Fibroblast of villous mesenchyme (primary cell): Measurements from ENCODE around the gene PRKN. TPM values are rescaled to one million over a fixed set of nuclear protein-coding genes. Genes with fewer than 3 reads are reported as not detected.

Experiments used
- DNase-seq: peaks from one replicate; pipeline ENCODE4 v3.0.0-alpha.2; 2010; ENCODE audit warnings: low read depth
- H3K4me3 ChIP-seq: 2 replicates; pipeline ENCODE4 v1.5.1; 2011; ENCODE audit warnings: low read depth, mild to moderate bottlenecking, low read length
- total RNA-seq: library from RNA; depleted of rRNA; stranded (reverse); fragments of >200 nt; gene quantifications from 2 replicates; pipeline ENCODE4 v1.2.3, GENCODE V29; 2012
- TF ChIP-seq, protein P1 (sequence below): IDR thresholded peaks from 2 replicates; pipeline ENCODE4 v1.5.1; 2012; ENCODE audit warnings: low read depth, mild to moderate bottlenecking, low read length; ENCODE audit not compliant: insufficient read depth

The PRKN gene
- total RNA-seq, 1 donor, result 2.2 TPM

DNA sequence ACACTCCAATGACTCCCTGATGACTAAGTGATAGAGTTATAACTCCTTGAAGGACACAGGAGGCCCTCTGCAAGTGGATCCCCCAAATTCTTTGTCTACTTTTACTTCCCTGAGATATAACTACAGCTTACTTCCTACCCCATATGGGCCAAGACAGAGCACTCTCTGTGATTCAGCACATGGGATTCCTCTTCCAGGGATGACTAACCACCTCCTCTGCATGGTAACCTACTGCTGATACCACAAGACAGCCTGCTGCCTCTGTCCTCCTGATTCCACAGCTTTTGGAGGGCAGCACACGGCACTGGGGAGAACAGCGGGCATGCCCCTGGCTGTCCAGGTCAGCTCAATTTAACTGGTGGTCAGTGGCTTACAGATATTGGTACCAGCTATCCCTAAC is 778.0 kb downstream of the PRKN start:
- DNase-seq, result no peak
- TF ChIP-seq, protein P1, sequence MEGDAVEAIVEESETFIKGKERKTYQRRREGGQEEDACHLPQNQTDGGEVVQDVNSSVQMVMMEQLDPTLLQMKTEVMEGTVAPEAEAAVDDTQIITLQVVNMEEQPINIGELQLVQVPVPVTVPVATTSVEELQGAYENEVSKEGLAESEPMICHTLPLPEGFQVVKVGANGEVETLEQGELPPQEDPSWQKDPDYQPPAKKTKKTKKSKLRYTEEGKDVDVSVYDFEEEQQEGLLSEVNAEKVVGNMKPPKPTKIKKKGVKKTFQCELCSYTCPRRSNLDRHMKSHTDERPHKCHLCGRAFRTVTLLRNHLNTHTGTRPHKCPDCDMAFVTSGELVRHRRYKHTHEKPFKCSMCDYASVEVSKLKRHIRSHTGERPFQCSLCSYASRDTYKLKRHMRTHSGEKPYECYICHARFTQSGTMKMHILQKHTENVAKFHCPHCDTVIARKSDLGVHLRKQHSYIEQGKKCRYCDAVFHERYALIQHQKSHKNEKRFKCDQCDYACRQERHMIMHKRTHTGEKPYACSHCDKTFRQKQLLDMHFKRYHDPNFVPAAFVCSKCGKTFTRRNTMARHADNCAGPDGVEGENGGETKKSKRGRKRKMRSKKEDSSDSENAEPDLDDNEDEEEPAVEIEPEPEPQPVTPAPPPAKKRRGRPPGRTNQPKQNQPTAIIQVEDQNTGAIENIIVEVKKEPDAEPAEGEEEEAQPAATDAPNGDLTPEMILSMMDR, result no peak
- no peak overlapping the region for H3K4me3 ChIP-seq

DNA sequence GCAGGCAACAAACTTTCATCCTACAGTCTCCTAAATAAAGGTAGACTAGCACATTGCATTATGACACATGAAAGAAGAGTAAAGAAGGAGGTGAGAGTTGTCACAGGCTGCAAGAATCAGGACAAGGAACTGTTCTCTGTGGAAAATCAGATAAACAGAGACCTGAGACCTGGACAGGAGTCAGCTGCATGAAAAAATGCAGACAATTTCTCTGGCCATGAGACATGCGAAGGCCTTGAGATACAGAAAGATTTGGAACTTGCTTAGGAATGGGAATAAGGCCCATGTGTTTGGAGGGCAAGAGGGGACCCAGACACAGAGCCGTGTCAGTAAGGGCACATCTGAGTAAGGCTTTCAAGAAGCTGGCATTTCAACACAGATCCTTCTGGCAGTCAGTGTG is 779.1 kb downstream of the PRKN start:
- no peak overlapping the region for H3K4me3 ChIP-seq
- TF ChIP-seq, protein P1, result no peak

DNA sequence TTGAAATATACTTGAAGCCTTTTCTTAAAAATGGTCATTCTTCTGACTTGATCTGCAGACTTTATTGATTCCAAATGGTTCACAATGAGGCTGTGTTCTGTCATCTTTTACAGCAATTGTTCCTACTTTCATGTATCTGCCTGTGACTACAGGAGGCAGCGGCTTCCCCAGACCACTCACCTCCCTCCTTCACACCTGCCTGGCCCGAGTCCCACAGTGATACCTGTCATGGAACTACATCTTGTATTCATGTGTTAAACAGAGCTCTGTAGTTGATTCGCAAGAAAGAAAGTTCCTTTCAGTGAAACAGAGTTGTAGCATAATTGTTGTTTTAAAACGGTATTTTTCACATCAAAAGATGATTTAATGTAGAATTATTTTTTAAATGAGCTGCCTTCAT is 780.2 kb downstream of the PRKN start:
- no peak overlapping the region for H3K4me3 ChIP-seq
- no peak for DNase-seq
- TF ChIP-seq, protein P1, result no peak

More for the DNA sequence above, 779.1 kb downstream of the PRKN start:
- DNase-seq, result no peak

DNA sequence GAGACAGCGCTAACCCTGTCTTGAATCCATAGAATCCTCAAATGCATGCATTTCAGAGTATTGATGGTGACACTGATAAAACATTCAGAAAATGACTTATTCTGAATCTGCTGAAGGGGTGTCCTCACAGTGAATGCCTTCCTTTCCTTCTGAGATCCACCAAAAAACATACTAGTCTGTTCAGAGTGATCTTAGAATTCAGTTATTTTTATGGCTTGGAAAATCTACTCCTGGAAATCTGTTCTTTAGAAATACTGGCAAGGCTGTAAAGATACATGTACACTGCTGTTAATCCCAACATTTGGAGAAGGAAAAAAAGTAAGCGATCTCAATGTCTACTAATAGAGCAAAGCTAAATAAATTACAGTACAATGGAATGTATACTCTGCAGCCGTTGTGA is 781.1 kb downstream of the PRKN start:
- TF ChIP-seq, protein P1, result no peak
- H3K4me3 ChIP-seq, result no peak overlapping the region
- no peak for DNase-seq

DNA sequence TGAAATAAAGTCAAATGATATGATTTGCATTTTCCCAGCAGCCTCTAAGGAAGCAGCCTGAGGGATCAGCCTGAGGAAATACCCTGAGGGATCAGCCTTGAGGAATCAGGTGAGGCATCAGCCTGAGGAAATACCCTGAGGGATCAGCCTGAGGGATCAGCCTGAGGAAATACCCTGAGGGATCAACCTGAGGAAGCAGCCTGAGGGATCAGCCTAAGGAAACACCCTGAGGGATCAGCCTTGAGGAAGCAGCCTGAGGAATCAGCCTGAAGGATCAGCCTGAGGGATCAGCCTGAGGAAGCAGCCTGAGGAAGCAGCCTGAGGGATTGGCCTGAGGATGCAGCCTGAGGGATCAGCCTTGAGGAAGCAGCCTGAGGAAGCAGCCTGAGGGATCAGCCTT is 784.0 kb downstream of the PRKN start:
- DNase-seq, result no peak
- H3K4me3 ChIP-seq, result no peak overlapping the region
- TF ChIP-seq, protein P1, result no peak

DNA sequence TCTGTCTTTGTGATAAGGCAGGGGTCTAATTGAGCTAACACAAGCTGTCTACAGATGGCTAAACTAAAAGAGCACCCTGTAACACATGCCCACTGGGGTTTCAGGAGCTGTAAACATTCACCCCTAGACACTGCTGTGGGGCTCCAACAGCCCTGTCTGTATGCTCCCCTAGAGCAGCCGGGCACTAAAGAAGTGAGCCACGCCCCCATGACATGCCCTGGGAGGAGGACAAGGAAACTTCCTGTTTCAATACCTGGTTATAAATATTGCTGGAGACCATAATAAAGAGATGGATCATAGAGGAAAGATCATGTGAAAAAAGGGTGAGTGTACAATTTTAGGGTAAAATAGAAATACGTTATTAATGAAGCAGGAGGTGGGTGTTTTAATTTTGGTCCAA is 786.0 kb downstream of the PRKN start:
- TF ChIP-seq, protein P1, result no peak
- DNase-seq, result no peak
- no peak overlapping the region for H3K4me3 ChIP-seq

DNA sequence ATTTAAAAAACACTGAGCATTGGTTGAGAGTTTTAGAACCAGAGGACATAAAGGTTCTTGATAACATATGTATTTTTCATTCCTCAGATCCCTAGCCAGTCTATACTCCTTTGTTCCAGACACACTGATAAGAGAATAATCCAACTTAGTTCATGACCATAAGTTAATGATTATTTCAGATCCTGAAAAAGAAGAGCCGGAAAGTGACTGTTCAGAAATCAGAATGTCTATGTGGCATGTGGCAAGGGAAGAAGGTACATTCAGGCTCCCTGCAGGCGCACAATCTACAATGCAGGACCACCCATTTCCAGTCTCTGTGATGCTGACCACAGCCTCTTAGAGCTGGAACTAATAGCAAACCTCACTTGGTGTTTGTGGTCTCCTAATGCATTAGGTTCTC is 787.0 kb downstream of the PRKN start:
- TF ChIP-seq, protein P1, result no peak
- no peak overlapping the region for H3K4me3 ChIP-seq
- DNase-seq, result no peak
